ENCODE results near the gene PLD3.
"Not testable (repeated sequence)": the region's sequence is repeated elsewhere in the genome, so short reads cannot be mapped to it uniquely, and the experiment has no call there.

PLD3 gene

GRCh38 chr19:40365010-40365409 is 16.5 kb downstream of the PLD3 start:
- peaks cover 10% of the 10 kb centered on the region for H3K36me3 ChIP-seq (ENCODE audit: insufficient read depth, low read length)
- no peaks in the 10 kb centered on the region for H3K9me3 ChIP-seq (ENCODE audit: control insufficient read depth, insufficient read depth, low read length)
- peak overlapping the region; percentile 69 for H3K9ac ChIP-seq (ENCODE audit: low read depth, low read length)
- peaks cover 9% of the 10 kb centered on the region; the same call in 1 of the 2 replicates for H3K4me1 ChIP-seq (ENCODE audit: insufficient read depth, low read length)

DNA sequence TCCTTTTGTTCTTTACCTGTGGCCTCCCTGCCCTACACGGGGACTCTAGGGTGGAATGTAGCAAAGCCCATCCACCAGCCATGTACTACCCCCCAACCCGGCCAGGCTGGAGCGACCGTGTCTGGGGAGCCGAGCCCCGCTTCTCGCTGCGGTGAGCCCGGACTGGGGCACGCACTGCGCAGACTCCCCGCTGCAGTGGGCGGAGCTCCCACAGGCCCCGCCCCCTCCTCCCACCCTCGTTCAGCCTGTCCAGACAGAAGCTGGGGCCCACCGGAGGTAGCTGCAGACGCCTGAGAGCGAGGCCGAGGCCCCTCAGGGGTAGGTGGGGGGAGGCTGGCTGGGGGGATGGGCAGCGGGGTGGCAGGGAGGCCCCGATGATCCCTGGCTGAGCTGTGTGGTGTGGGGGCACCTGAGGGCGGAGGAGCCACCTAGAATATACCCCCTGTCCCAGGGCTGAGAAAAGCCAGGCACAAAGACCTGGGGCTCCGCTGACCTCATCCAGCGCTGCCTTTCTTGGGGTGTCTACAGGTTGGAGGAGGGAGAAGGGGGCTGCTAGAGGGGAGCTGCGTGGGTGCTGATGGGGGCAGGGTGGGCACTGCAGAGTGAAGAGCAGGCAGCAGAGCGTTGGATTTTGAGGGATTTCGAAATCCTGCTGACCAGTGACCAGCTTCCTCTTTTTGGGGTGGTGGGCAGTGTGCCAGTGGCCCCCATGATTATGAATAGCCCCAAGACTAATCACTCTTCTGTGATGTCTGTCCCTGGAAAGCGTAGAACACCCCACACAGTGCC is 17.3 kb downstream of the PLD3 start:
- H3K4me1 ChIP-seq (ENCODE audit: insufficient read depth, low read length) = peaks cover 9% of the 10 kb centered on the region; the same call in 1 of the 2 replicates
- H3K9ac ChIP-seq (ENCODE audit: low read depth, low read length) = peak overlapping the region; percentile 69
- peaks cover 12% of the 10 kb centered on the region for H3K36me3 ChIP-seq (ENCODE audit: insufficient read depth, low read length)
- H3K9me3 ChIP-seq (ENCODE audit: control insufficient read depth, insufficient read depth, low read length) = no peaks in the 10 kb centered on the region

- Histone ChIP-seq H3K4me1 (ENCODE audit: insufficient read depth, low read length) (peaks cover 9% of the 10 kb centered on the region; the same call in 1 of the 2 replicates), H3K9ac (ENCODE audit: low read depth, low read length) (peak overlapping the region; percentile 66; the same call in 1 of the 2 replicates), H3K9me3 (ENCODE audit: control insufficient read depth, insufficient read depth, low read length) (no peaks in the 10 kb centered on the region), H3K36me3 (ENCODE audit: insufficient read depth, low read length) (peaks cover 14% of the 10 kb centered on the region)
These were observed 18.4 kb downstream of the PLD3 start for GRCh38 chr19:40366697-40367561.

DNA sequence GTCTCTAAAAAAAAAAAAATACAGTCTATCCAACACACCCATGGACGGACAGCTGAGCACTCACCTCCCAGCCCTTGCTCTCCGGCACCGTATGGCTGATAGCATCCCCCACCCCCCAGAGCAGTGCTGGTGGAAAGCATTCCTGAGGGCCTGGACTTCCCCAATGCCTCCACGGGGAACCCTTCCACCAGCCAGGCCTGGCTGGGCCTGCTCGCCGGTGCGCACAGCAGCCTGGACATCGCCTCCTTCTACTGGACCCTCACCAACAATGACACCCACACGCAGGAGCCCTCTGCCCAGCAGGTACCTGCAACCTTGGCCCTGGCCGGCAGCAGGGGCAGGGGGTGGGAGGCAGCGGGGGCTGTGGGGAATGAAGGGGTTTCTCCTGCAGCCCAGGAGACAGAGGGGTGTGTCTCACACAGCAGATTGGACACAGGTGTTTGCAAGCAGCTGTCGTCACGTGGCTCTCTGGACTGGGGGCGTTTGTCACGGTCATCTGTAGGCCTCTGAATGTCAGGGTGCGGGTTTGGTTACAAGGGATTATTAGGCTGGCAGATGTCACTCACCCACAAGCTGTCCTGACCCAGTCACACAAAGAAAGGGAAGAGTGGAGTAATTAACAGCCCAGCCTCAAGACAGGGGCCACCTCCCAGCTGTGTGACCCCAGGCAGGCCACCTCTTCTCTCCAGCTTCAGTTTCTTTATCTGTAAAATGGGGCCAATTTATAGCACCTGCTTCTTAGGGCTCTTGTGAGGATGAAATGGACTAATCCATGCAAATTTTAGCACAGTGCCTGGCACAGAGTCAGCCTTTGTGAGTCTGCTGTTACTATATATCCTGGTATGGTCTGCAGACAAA is 19.3 kb downstream of the PLD3 start:
- no peaks in the 10 kb centered on the region for H3K9me3 ChIP-seq (ENCODE audit: control insufficient read depth, insufficient read depth, low read length)
- H3K4me1 ChIP-seq (ENCODE audit: insufficient read depth, low read length) = peaks cover 9% of the 10 kb centered on the region; the same call in 1 of the 2 replicates
- H3K36me3 ChIP-seq (ENCODE audit: insufficient read depth, low read length) = peaks cover 19% of the 10 kb centered on the region
- H3K9ac ChIP-seq (ENCODE audit: low read depth, low read length) = no peak overlapping the region

- Histone ChIP-seq H3K36me3 (ENCODE audit: insufficient read depth, low read length) (peaks cover 19% of the 10 kb centered on the region), H3K4me1 (ENCODE audit: insufficient read depth, low read length) (peaks cover 9% of the 10 kb centered on the region; the same call in 1 of the 2 replicates), H3K9ac (ENCODE audit: low read depth, low read length) (no peak overlapping the region), H3K9me3 (ENCODE audit: control insufficient read depth, insufficient read depth, low read length) (no peaks in the 10 kb centered on the region)
These were observed 21.3 kb downstream of the PLD3 start for GRCh38 chr19:40369797-40370196.

DNA sequence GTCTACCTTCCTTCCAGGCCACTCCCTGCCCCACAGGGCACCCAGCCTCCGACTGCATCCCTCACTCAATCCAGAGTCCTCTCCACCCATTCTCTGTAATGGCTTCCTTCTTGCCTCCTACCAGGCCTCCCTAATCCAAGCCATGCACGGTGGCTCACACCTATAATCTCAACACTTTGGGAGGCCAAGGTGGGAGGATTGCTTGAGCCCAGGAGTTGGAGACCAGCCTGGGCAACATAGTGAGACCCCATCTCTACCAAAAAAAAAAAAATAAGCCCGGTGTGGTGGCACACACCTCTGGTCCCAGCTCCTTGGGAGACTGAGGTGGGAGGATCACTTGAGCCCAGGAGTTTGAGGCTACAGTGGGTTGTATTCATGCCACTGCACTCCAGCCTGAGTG is 21.8 kb downstream of the PLD3 start:
- not testable (repeated sequence) for H3K4me1 ChIP-seq (ENCODE audit: insufficient read depth, low read length); H3K9ac ChIP-seq (ENCODE audit: low read depth, low read length); H3K9me3 ChIP-seq (ENCODE audit: control insufficient read depth, insufficient read depth, low read length)
- peaks cover 19% of the 10 kb centered on the region for H3K36me3 ChIP-seq (ENCODE audit: insufficient read depth, low read length)

GRCh38 chr19:40370997-40371801 is 22.7 kb downstream of the PLD3 start:
- H3K9me3 ChIP-seq (ENCODE audit: control insufficient read depth, insufficient read depth, low read length) = no peaks in the 10 kb centered on the region
- H3K4me1 ChIP-seq (ENCODE audit: insufficient read depth, low read length) = peaks cover 7% of the 10 kb centered on the region; the same call in 1 of the 2 replicates
- peaks cover 19% of the 10 kb centered on the region for H3K36me3 ChIP-seq (ENCODE audit: insufficient read depth, low read length)
- H3K9ac ChIP-seq (ENCODE audit: low read depth, low read length) = no peak overlapping the region

DNA sequence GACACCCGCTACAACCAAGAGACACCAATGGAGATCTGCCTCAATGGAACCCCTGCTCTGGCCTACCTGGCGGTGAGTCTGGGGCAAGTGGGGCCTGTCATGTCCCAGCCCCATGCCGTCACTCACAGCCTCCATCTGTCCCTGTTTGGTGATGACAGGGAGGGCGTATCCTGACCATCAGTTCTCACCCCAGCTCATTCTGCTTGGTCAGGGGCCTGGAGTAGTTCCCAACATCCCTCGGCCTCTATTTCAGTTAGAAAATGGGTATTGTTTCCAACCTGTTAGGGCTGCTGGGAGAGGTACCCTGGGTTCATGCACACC is 23.3 kb downstream of the PLD3 start:
- no peaks in the 10 kb centered on the region for H3K9me3 ChIP-seq (ENCODE audit: control insufficient read depth, insufficient read depth, low read length)
- H3K4me1 ChIP-seq (ENCODE audit: insufficient read depth, low read length) = peaks cover 5% of the 10 kb centered on the region; the same call in 1 of the 2 replicates
- no peak overlapping the region for H3K9ac ChIP-seq (ENCODE audit: low read depth, low read length)
- H3K36me3 ChIP-seq (ENCODE audit: insufficient read depth, low read length) = peaks cover 19% of the 10 kb centered on the region

DNA sequence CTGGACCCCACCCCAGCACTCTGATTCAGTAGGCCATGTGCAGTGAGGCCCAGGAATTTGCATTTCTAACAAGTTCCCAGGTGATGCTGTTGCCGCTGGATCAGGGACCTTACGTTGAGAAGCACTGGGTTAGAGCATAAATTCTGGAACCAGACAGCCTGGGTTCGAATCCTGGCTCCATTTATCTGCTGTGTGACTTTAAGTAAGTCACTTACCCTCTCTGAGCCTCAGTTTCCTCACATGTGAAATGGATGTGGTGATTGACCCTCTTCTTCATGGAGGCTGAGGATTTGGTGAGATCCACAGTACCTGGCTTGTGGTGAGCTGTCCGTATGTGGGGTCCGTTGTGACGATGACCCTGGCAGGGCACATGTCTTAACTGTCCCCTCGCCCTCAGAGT is 25.6 kb downstream of the PLD3 start:
- Histone ChIP-seq H3K9ac (ENCODE audit: low read depth, low read length) (no peak overlapping the region), H3K9me3 (ENCODE audit: control insufficient read depth, insufficient read depth, low read length) (no peaks in the 10 kb centered on the region), H3K36me3 (ENCODE audit: insufficient read depth, low read length) (peaks cover 19% of the 10 kb centered on the region), H3K4me1 (ENCODE audit: insufficient read depth, low read length) (no peaks in the 10 kb centered on the region)

GRCh38 chr19:40376286-40376862 is 27.9 kb downstream of the PLD3 start:
- no peak overlapping the region for H3K9ac ChIP-seq (ENCODE audit: low read depth, low read length)

DNA sequence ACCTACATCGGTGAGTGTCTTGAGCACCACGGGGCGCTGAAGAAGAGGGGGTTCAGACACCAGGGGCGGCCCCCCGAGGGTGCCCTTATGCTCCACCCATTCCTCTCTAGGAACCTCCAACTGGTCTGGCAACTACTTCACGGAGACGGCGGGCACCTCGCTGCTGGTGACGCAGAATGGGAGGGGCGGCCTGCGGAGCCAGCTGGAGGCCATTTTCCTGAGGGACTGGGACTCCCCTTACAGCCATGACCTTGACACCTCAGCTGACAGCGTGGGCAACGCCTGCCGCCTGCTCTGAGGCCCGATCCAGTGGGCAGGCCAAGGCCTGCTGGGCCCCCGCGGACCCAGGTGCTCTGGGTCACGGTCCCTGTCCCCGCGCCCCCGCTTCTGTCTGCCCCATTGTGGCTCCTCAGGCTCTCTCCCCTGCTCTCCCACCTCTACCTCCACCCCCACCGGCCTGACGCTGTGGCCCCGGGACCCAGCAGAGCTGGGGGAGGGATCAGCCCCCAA is 29.4 kb downstream of the PLD3 start:
- peaks cover 5% of the 10 kb centered on the region for H3K36me3 ChIP-seq (ENCODE audit: insufficient read depth, low read length)
- no peak overlapping the region for H3K9ac ChIP-seq (ENCODE audit: low read depth, low read length)
- H3K9me3 ChIP-seq (ENCODE audit: control insufficient read depth, insufficient read depth, low read length) = no peaks in the 10 kb centered on the region
- no peaks in the 10 kb centered on the region for H3K4me1 ChIP-seq (ENCODE audit: insufficient read depth, low read length)

More at GRCh38 chr19:40376286-40376862, 27.9 kb downstream of the PLD3 start:
- Histone ChIP-seq H3K4me1 (ENCODE audit: insufficient read depth, low read length) (no peaks in the 10 kb centered on the region), H3K36me3 (ENCODE audit: insufficient read depth, low read length) (peaks cover 12% of the 10 kb centered on the region), H3K9me3 (ENCODE audit: control insufficient read depth, insufficient read depth, low read length) (no peaks in the 10 kb centered on the region)

GRCh38 chr19:40378509-40378908 is 30.0 kb downstream of the PLD3 start:
- H3K9ac ChIP-seq (ENCODE audit: low read depth, low read length) = no peak overlapping the region
- no peaks in the 10 kb centered on the region for H3K4me1 ChIP-seq (ENCODE audit: insufficient read depth, low read length)
- H3K36me3 ChIP-seq (ENCODE audit: insufficient read depth, low read length) = peaks cover 5% of the 10 kb centered on the region
- no peaks in the 10 kb centered on the region for H3K9me3 ChIP-seq (ENCODE audit: control insufficient read depth, insufficient read depth, low read length)
